ENCODE results near the gene PTGDS.

Gene PTGDS

DNA sequence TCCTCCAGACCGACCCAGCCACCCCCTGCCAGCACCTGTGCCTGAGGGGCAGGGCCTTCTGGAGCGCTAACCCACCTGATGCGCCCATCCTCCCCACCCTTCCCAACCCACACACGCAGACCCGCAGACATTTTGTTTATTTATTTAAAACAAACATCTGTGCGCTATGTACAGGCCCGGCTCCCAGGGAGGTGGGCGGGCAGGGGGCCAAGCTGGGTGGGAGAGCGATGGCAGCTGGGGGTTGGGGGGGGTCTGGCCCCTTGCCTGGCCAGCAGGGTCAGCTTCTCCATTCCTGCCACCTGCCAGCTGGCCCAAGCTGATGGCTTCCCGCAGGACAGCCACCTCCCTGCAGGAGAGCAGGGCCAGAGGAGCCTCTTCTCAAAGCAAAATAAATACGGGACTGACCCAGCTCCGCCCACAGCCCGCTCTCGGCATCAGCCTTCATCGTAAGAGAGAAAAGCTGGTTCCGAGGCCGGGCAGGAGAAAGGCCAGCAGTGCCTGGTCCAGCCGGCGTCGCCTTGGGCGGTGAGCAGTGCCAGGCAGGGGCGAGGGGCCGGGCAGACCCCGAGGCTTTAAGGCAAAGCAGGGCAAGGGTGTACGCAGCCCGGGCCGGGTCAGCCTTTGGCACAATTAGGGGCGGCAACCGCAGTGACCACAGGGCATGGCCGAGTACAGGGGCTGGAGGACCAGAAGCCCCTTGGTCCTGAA is 30.0 kb downstream of the PTGDS start:
- Histone ChIP-seq H3K36me3 (ENCODE audit: control insufficient read depth in 2 of 2, insufficient read depth in 1 of 2, low read length in 2 of 2) (peaks cover 0 to 13% of the 10 kb centered on the region in 2 experiments; a peak in 1 of 3 replicates), H3K4me1 (ENCODE audit: control insufficient read depth, insufficient read depth, low read length) (peaks cover 3% of the 10 kb centered on the region; the same call in 1 of the 2 replicates), H3K27ac (ENCODE audit: extremely low read depth, low read depth, low read length) (no peak overlapping the region), H3K9me3 (ENCODE audit: control insufficient read depth, insufficient read depth, low read depth, low read length) (no peaks in the 10 kb centered on the region), H3K4me3 (ENCODE audit: low read depth, low read length) (no peak overlapping the region)
- POLR2A ChIA-PET = interaction anchor here (0.7 to 1.3 kb wide), 3 partner anchors 15 to 132 kb away, joined by 3 read pairs; no protein-coding TSS in a partner anchor
- CTCF ChIA-PET = interaction anchor here (0.5 to 2.1 kb wide), 4 partner anchors 21 to 215 kb away, joined by 3 to 10 read pairs (median 3); no protein-coding TSS in a partner anchor
- TF ChIP-seq ZFHX2 (tag by site-specific recombination; conservative IDR thresholded peaks at IDR 0.05) (peak; percentile 45; the same call in 1 of the 2 replicates), ZNF10 (tag by site-specific recombination; IDR thresholded peaks at IDR 0.05) (no peak), ZNF785 (tag by site-specific recombination; IDR thresholded peaks at IDR 0.05) (no peak), ZIC2 (tag by site-specific recombination; IDR thresholded peaks at IDR 0.05) (peak; percentile 71), ZNF558 (tag by site-specific recombination; IDR thresholded peaks at IDR 0.05) (no peak), ZNF664 (tag by site-specific recombination; IDR thresholded peaks at IDR 0.05) (no peak), ZSCAN16 (tag by site-specific recombination; IDR thresholded peaks at IDR 0.05) (no peak), OVOL3 (tag by site-specific recombination; IDR thresholded peaks at IDR 0.05) (no peak), ZBTB17 (tag by site-specific recombination; IDR thresholded peaks at IDR 0.05) (no peak), EGR2 (tag by site-specific recombination; IDR thresholded peaks at IDR 0.05; ENCODE audit: low read depth) (0 out of 2 replicates have a peak, but pooled peaks have one; percentile 23), ZNF707 (tag by site-specific recombination; IDR thresholded peaks at IDR 0.05) (no peak), ZNF76 (tag by site-specific recombination; IDR thresholded peaks at IDR 0.05; ENCODE audit: borderline replicate concordance, low read depth) (no peak), ZBTB7A (tag by site-specific recombination; IDR thresholded peaks at IDR 0.05; ENCODE audit: low read depth) (no peak), ZNF555 (tag by site-specific recombination; conservative IDR thresholded peaks at IDR 0.05) (no peak), IKZF3 (tag by site-specific recombination; IDR thresholded peaks at IDR 0.05) (no peak), ZNF23 (tag by site-specific recombination; IDR thresholded peaks at IDR 0.05; ENCODE audit: borderline replicate concordance) (no peak), ZFP37 (tag by site-specific recombination; IDR thresholded peaks at IDR 0.05) (no peak)
- TF ChIP-seq, protein P1, sequence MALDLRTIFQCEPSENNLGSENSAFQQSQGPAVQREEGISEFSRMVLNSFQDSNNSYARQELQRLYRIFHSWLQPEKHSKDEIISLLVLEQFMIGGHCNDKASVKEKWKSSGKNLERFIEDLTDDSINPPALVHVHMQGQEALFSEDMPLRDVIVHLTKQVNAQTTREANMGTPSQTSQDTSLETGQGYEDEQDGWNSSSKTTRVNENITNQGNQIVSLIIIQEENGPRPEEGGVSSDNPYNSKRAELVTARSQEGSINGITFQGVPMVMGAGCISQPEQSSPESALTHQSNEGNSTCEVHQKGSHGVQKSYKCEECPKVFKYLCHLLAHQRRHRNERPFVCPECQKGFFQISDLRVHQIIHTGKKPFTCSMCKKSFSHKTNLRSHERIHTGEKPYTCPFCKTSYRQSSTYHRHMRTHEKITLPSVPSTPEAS (tag by site-specific recombination; IDR thresholded peaks at IDR 0.05) = no peak
- TF ChIP-seq, protein P2, sequence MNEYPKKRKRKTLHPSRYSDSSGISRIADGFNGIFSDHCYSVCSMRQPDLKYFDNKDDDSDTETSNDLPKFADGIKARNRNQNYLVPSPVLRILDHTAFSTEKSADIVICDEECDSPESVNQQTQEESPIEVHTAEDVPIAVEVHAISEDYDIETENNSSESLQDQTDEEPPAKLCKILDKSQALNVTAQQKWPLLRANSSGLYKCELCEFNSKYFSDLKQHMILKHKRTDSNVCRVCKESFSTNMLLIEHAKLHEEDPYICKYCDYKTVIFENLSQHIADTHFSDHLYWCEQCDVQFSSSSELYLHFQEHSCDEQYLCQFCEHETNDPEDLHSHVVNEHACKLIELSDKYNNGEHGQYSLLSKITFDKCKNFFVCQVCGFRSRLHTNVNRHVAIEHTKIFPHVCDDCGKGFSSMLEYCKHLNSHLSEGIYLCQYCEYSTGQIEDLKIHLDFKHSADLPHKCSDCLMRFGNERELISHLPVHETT (tag by site-specific recombination; IDR thresholded peaks at IDR 0.05) = no peak
- TF ChIP-seq, protein P3, sequence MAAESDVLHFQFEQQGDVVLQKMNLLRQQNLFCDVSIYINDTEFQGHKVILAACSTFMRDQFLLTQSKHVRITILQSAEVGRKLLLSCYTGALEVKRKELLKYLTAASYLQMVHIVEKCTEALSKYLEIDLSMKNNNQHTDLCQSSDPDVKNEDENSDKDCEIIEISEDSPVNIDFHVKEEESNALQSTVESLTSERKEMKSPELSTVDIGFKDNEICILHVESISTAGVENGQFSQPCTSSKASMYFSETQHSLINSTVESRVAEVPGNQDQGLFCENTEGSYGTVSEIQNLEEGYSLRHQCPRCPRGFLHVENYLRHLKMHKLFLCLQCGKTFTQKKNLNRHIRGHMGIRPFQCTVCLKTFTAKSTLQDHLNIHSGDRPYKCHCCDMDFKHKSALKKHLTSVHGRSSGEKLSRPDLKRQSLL (tag by site-specific recombination; IDR thresholded peaks at IDR 0.05) = no peak
- TF ChIP-seq, protein P4, sequence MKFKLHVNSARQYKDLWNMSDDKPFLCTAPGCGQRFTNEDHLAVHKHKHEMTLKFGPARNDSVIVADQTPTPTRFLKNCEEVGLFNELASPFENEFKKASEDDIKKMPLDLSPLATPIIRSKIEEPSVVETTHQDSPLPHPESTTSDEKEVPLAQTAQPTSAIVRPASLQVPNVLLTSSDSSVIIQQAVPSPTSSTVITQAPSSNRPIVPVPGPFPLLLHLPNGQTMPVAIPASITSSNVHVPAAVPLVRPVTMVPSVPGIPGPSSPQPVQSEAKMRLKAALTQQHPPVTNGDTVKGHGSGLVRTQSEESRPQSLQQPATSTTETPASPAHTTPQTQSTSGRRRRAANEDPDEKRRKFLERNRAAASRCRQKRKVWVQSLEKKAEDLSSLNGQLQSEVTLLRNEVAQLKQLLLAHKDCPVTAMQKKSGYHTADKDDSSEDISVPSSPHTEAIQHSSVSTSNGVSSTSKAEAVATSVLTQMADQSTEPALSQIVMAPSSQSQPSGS (tag by site-specific recombination; IDR thresholded peaks at IDR 0.05; ENCODE audit: low read depth) = no peak
- TF ChIP-seq, protein P5, sequence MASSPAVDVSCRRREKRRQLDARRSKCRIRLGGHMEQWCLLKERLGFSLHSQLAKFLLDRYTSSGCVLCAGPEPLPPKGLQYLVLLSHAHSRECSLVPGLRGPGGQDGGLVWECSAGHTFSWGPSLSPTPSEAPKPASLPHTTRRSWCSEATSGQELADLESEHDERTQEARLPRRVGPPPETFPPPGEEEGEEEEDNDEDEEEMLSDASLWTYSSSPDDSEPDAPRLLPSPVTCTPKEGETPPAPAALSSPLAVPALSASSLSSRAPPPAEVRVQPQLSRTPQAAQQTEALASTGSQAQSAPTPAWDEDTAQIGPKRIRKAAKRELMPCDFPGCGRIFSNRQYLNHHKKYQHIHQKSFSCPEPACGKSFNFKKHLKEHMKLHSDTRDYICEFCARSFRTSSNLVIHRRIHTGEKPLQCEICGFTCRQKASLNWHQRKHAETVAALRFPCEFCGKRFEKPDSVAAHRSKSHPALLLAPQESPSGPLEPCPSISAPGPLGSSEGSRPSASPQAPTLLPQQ (tag by site-specific recombination; IDR thresholded peaks at IDR 0.05) = no peak
- TF ChIP-seq, protein P6, sequence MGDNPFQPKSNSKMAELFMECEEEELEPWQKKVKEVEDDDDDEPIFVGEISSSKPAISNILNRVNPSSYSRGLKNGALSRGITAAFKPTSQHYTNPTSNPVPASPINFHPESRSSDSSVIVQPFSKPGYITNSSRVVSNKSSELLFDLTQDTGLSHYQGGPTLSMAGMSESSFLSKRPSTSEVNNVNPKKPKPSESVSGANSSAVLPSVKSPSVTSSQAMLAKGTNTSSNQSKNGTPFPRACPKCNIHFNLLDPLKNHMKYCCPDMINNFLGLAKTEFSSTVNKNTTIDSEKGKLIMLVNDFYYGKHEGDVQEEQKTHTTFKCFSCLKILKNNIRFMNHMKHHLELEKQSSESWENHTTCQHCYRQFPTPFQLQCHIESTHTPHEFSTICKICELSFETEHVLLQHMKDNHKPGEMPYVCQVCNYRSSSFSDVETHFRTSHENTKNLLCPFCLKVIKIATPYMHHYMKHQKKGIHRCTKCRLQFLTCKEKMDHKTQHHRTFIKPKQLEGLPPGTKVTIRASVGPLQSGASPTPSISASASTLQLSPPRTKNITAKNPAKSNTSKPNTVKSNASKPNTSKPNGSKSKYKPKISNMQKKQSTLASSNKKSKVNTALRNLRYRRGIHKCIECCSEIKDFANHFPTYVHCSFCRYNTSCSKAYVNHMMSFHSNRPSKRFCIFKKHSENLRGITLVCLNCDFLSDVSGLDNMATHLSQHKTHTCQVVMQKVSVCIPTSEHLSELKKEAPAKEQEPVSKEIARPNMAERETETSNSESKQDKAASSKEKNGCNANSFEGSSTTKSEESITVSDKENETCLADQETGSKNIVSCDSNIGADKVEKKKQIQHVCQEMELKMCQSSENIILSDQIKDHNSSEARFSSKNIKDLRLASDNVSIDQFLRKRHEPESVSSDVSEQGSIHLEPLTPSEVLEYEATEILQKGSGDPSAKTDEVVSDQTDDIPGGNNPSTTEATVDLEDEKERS (tag by site-specific recombination; IDR thresholded peaks at IDR 0.05) = no peak
- TF ChIP-seq, protein P7, sequence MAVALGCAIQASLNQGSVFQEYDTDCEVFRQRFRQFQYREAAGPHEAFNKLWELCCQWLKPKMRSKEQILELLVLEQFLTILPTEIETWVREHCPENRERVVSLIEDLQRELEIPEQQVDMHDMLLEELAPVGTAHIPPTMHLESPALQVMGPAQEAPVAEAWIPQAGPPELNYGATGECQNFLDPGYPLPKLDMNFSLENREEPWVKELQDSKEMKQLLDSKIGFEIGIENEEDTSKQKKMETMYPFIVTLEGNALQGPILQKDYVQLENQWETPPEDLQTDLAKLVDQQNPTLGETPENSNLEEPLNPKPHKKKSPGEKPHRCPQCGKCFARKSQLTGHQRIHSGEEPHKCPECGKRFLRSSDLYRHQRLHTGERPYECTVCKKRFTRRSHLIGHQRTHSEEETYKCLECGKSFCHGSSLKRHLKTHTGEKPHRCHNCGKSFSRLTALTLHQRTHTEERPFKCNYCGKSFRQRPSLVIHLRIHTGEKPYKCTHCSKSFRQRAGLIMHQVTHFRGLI (tag by site-specific recombination; IDR thresholded peaks at IDR 0.05) = no peak

Data from HEK293 (cell line).